ENCODE data around the gene SH3YL1. TPM values are rescaled to one million over a fixed set of nuclear protein-coding genes. Genes with fewer than 3 reads are reported as not detected.

Gene SH3YL1
- total and polyA plus RNA-seq, 4 donors: 45.7 to 62.6 (median 60.7) TPM

DNA sequence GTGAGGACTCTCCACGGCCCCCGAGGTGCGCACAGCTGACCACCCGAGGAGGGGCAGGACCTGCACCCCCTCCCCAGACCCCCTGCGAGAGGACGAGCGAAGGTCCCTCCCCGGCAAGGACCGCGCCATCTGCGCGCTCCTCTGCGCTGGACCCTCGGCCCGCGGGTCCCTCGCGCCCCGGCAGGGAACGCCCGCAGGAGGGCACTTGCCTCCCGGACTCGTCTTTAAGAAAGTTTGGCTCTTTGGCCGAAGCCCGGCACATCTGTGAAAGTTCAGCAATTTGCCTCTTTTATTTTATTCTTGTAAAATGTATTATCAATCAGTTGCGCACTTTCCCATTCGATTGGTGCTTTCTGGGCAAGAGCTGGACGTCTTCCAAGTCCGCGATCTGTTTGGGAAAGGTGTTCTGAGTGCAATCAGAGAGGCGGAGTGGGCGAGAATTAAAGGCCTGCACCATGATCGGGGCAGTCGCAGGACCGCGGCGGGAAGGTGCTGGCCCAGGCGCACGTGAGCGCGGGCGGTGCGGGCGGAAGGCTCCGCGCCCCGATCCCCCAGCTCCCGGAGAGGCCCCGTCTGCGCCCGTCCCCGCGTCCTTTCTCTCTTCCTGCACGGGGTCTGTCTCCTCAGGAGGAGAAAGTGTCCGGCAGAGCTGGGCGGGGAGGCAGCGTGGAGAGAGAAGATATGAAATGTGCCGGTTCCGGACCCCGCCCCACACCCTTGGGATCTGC, 25.7 kb upstream of the SH3YL1 start:
- H3K4me3 ChIP-seq (ENCODE audit: low read depth, low read length): peak overlapping the region; percentile 40
- under 1% methylated on average over 52 of the region's 60 CpGs for WGBS (ENCODE audit: insufficient coverage)
- no peaks in the 10 kb centered on the region for H3K9me3 ChIP-seq (ENCODE audit: control insufficient read depth, insufficient read depth, low read length)
- H3K27ac ChIP-seq (ENCODE audit: low read depth, low read length): no peak overlapping the region
- DNase-seq (ENCODE audit: low read depth in 4 of 6, low spot score in 6 of 6): peak in 2 of 6 donors; percentile 48 to 66
- H3K4me1 ChIP-seq (ENCODE audit: control insufficient read depth, insufficient read depth, low read length): peaks cover 19% of the 10 kb centered on the region
- H3K27me3 ChIP-seq (ENCODE audit: control insufficient read depth, insufficient read depth, low read length): peaks cover 44% of the 10 kb centered on the region
- H3K36me3 ChIP-seq (ENCODE audit: control insufficient read depth, insufficient read depth, low read length): no peaks in the 10 kb centered on the region

DNA sequence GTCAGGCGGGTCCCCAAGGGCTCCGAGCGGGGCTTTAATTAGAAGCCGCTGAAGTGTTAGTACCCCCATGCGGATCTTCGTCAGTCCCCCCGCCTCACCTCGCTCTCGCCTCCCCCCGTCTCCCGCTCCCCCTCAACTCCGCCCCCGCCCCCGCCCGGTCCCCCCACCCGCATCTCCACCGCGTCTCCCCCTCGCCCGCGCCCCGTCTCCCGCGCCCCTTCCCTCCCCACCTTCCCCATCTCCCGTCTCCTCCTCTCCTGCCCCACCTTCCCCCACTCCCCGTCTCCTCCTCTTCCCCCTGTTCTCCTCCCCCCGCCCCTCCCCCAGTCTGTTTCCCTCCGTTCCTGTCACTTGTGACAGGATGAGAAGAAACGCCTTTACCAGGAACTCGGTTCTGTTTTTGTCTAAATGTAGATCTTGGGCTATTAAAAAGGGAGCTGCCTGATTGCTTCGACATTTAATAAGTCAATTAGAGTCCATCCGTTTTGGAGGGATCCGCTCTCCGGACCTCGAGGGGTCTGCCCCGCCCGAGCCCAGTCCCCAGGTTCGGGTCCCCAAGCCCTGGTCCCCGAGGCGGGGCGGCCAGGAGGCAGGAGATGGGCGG, 25.0 kb upstream of the SH3YL1 start:
- WGBS (ENCODE audit: insufficient coverage): 3% methylated on average over 14 of the region's 42 CpGs
- H3K4me1 ChIP-seq (ENCODE audit: control insufficient read depth, insufficient read depth, low read length): peaks cover 19% of the 10 kb centered on the region
- H3K36me3 ChIP-seq (ENCODE audit: control insufficient read depth, insufficient read depth, low read length): no peaks in the 10 kb centered on the region
- no peak overlapping the region for H3K27ac ChIP-seq (ENCODE audit: low read depth, low read length)
- H3K4me3 ChIP-seq (ENCODE audit: low read depth, low read length): no peak overlapping the region
- H3K9me3 ChIP-seq (ENCODE audit: control insufficient read depth, insufficient read depth, low read length): no peaks in the 10 kb centered on the region
- peak in 1 of 6 donors; percentile 57 for DNase-seq (ENCODE audit: low read depth in 4 of 6, low spot score in 6 of 6)
- H3K27me3 ChIP-seq (ENCODE audit: control insufficient read depth, insufficient read depth, low read length): peaks cover 50% of the 10 kb centered on the region

DNA sequence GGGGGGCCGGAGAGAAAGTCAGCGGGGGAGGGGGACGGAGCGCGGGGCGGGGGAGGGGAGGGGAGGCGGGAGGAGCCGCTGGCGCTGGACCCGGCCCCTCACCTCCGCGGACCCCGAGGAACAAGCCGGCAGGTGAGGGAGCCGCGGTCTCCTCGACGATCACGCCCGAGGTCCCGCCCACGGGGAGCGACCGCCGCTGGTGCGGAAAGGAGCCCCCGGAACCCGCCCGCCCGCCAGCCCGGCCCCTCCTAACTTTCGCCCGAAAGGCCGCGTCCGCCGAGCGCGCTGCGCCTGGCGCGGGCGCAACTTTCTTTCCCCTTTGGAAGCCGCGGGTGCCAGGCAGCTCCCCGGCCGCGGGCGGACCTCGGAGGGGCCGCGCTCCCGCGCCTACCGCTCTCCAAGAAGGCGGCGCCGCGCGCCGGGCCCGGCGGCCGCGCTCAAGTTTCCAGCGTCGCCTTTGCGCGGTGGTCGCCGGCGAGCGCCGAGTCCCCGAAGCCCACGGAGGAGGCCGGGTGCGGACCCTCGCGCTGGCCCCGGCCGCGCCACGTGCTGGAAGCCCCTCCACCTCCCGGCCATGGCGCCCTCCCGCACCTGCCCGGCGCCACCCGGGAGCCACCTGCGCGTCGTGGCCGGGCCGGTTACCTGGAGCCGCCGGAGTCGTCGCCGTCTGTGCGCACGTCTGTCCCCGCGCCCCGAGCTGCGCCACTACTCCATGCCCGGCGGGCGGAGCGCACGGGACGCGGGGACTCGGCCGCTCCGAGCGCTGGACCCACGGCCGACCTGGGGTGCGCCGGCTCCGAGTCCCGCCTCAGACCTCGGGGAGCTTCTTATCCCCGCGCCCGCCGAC, 24.3 kb upstream of the SH3YL1 start, which contains the start of gene ALKAL2:
Gene ALKAL2, minus strand, starts transcription at position 181 of the 847 bp plus-strand sequence. CDS start 256 bp downstream, outside the sequence.
- peak in 1 of 6 donors; percentile 33 for DNase-seq (ENCODE audit: low read depth in 4 of 6, low spot score in 6 of 6)
- WGBS (ENCODE audit: insufficient coverage): under 1% methylated on average over 120 of the region's 128 CpGs
- no peaks in the 10 kb centered on the region for H3K36me3 ChIP-seq (ENCODE audit: control insufficient read depth, insufficient read depth, low read length)
- H3K4me1 ChIP-seq (ENCODE audit: control insufficient read depth, insufficient read depth, low read length): peaks cover 19% of the 10 kb centered on the region
- no peak within 1 kb of the TSS for H3K27ac ChIP-seq (ENCODE audit: low read depth, low read length)
- H3K9me3 ChIP-seq (ENCODE audit: control insufficient read depth, insufficient read depth, low read length): no peaks in the 10 kb centered on the region
- peaks cover 50% of the 10 kb centered on the region for H3K27me3 ChIP-seq (ENCODE audit: control insufficient read depth, insufficient read depth, low read length)
- H3K4me3 ChIP-seq (ENCODE audit: low read depth, low read length): no peak within 1 kb of the TSS

DNA sequence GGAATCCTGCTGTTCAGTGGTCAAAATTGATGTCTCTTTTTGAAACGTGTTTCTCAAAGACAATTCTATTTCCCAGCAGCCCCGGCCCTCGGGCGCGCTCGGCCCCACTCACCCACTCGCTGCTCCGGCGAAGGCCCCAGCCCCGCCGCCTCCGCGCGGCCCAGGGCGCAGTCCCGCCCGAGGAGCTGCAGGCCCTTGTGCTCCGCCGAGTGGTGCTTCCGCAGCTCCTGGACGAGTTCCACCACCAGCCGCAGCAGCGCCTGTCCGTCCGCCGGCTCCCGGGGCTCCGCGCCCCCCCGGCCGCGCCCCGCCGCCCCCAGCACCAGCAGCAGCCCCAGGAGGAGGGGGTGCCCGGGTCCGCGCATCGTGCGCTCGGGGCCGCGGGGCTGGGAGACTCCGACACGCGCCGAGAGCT, 23.6 kb upstream of the SH3YL1 start:
- 0% methylated on average over 34 of the region's 46 CpGs for WGBS (ENCODE audit: insufficient coverage)
- H3K4me1 ChIP-seq (ENCODE audit: control insufficient read depth, insufficient read depth, low read length): peaks cover 19% of the 10 kb centered on the region
- H3K27me3 ChIP-seq (ENCODE audit: control insufficient read depth, insufficient read depth, low read length): peaks cover 50% of the 10 kb centered on the region
- H3K27ac ChIP-seq (ENCODE audit: low read depth, low read length): no peak overlapping the region
- DNase-seq (ENCODE audit: low read depth in 4 of 6, low spot score in 6 of 6): peak in 2 of 6 donors; percentile 41 to 49
- H3K9me3 ChIP-seq (ENCODE audit: control insufficient read depth, insufficient read depth, low read length): no peaks in the 10 kb centered on the region
- H3K36me3 ChIP-seq (ENCODE audit: control insufficient read depth, insufficient read depth, low read length): no peaks in the 10 kb centered on the region
- no peak overlapping the region for H3K4me3 ChIP-seq (ENCODE audit: low read depth, low read length)

DNA sequence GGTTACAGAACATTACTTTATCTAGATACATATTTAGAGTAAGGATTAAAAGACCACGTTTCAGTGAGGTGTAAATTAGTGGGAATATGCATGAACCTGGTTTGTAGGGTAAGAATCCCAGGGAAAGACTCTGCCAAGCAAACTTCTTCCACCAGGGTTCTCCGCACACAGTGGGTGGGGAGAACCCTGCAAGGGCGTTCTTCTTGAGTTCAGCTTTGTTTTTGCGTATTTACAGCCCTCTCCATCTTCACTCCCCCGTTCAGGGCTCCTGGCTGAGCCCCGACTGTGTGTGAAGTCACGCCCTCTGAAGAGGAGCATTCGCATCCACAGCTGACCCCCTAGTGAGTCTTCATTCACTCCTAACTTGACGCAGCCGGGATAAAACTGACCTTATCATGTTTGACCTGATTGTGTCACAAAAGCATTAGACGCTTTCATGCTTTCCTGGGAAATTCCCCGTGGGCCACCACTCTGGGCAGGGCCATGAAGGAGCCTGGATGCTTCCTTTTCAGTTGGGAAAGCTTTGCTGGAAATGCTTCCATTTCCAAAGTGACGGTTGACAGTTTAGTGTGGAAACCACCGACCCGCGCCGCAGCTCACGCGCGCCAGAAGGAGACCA, 23.1 kb upstream of the SH3YL1 start:
- Histone ChIP-seq H3K4me1 (ENCODE audit: control insufficient read depth, insufficient read depth, low read length) (peaks cover 19% of the 10 kb centered on the region), H3K27me3 (ENCODE audit: control insufficient read depth, insufficient read depth, low read length) (peaks cover 50% of the 10 kb centered on the region)
- DNase-seq (ENCODE audit: low read depth in 4 of 6, low spot score in 6 of 6): peak in 1 of 6 donors; percentile 24

DNA sequence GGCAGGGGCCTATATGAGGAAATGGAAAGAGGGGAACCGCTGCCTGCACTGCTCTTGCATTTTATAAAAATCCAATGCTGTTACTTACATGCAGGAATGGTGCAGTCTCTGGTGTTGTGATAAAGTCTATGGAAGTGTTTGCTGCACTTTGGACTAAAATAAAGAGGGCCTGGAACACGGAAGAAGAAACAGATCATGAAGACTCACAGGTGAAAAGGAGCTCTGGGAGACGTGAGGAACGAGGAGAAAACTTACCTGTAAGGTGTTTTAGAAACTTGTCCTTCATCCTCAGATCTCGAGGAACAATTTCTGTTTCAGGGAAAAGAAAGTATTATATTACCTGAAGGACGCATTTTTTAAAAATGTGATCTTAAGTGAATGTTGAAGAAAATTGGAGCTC, 22.2 kb upstream of the SH3YL1 start:
- 82% methylated on average over 4 of the region's 6 CpGs for WGBS (ENCODE audit: insufficient coverage)
- Histone ChIP-seq H3K4me3 (ENCODE audit: low read depth, low read length) (no peak overlapping the region), H3K4me1 (ENCODE audit: control insufficient read depth, insufficient read depth, low read length) (peaks cover 19% of the 10 kb centered on the region), H3K27me3 (ENCODE audit: control insufficient read depth, insufficient read depth, low read length) (peaks cover 49% of the 10 kb centered on the region), H3K36me3 (ENCODE audit: control insufficient read depth, insufficient read depth, low read length) (peaks cover 8% of the 10 kb centered on the region), H3K27ac (ENCODE audit: low read depth, low read length) (no peak overlapping the region), H3K9me3 (ENCODE audit: control insufficient read depth, insufficient read depth, low read length) (no peaks in the 10 kb centered on the region)
- DNase-seq (ENCODE audit: low read depth in 4 of 6, low spot score in 6 of 6): no peak

More for the DNA sequence above, 23.1 kb upstream of the SH3YL1 start:
- H3K36me3 ChIP-seq (ENCODE audit: control insufficient read depth, insufficient read depth, low read length): peaks cover 1% of the 10 kb centered on the region
- 11% methylated on average over 18 of the region's 20 CpGs for WGBS (ENCODE audit: insufficient coverage)
- H3K4me3 ChIP-seq (ENCODE audit: low read depth, low read length): no peak overlapping the region
- H3K27ac ChIP-seq (ENCODE audit: low read depth, low read length): no peak overlapping the region
- no peaks in the 10 kb centered on the region for H3K9me3 ChIP-seq (ENCODE audit: control insufficient read depth, insufficient read depth, low read length)

DNA sequence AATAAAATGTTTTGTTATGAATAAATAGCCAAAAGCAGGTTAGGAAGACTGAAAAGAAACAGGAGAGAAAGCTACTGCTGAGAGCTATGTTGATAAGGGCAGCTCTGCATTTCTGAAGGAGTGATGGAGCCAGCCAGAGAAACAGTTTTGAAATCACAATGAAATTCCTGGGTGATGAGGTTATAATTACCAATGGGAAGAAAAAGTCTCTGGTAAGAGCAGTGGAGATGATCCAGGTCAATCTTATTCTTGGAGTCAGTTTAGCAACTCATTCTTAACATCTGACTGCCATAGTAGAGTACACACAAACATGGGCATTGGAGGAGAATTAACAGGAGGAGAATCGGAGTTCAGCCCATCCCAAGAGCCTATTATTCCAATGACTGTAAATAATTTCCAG, 21.7 kb upstream of the SH3YL1 start:
- Histone ChIP-seq H3K9me3 (ENCODE audit: control insufficient read depth, insufficient read depth, low read length) (no peaks in the 10 kb centered on the region), H3K27ac (ENCODE audit: low read depth, low read length) (no peak overlapping the region), H3K4me3 (ENCODE audit: low read depth, low read length) (no peak overlapping the region), H3K27me3 (ENCODE audit: control insufficient read depth, insufficient read depth, low read length) (peaks cover 47% of the 10 kb centered on the region), H3K4me1 (ENCODE audit: control insufficient read depth, insufficient read depth, low read length) (peaks cover 19% of the 10 kb centered on the region), H3K36me3 (ENCODE audit: control insufficient read depth, insufficient read depth, low read length) (peaks cover 11% of the 10 kb centered on the region)
- WGBS (ENCODE audit: insufficient coverage): no CpG with 5 or more reads among the region's 1 CpG
- peak in 1 of 6 donors; percentile 18 for DNase-seq (ENCODE audit: low read depth in 4 of 6, low spot score in 6 of 6)

DNA sequence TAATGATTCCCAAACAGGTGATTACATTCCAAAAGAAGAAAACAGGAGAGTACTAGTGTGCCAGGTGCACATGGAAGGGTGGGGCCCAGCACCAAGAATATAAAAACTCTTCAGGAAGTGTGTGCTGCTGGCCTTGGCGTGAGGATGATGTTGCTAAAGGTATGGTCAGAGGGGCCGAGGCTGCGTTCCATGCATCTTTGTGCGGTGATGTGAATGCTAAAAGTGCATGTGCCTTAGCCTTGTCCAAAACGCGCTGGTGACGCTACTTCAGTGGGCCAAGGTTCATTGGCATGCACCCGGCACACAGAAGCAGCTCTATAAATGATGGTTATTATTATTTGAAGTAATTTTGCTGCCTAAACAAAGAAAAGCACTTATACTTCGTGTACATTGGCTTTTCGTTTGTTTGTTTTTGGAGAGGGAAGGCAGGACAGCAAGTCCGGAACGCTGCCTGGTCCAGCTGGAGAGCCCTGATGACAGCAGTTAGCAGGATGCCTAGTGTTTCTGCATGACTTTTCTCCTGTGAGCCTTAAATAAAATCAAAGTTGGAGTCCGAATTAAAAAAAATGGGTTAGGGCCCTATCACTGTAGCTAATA, 21.2 kb upstream of the SH3YL1 start:
- Histone ChIP-seq H3K9me3 (ENCODE audit: control insufficient read depth, insufficient read depth, low read length) (no peaks in the 10 kb centered on the region), H3K36me3 (ENCODE audit: control insufficient read depth, insufficient read depth, low read length) (peaks cover 11% of the 10 kb centered on the region), H3K27me3 (ENCODE audit: control insufficient read depth, insufficient read depth, low read length) (peaks cover 46% of the 10 kb centered on the region), H3K4me1 (ENCODE audit: control insufficient read depth, insufficient read depth, low read length) (peaks cover 19% of the 10 kb centered on the region), H3K4me3 (ENCODE audit: low read depth, low read length) (no peak overlapping the region), H3K27ac (ENCODE audit: low read depth, low read length) (no peak overlapping the region)
- 61% methylated on average over 12 of the region's 13 CpGs for WGBS (ENCODE audit: insufficient coverage)
- DNase-seq (ENCODE audit: low read depth in 4 of 6, low spot score in 6 of 6): peak in 1 of 6 donors; percentile 4
